ENCODE measurements around the gene TDG.

DNA sequence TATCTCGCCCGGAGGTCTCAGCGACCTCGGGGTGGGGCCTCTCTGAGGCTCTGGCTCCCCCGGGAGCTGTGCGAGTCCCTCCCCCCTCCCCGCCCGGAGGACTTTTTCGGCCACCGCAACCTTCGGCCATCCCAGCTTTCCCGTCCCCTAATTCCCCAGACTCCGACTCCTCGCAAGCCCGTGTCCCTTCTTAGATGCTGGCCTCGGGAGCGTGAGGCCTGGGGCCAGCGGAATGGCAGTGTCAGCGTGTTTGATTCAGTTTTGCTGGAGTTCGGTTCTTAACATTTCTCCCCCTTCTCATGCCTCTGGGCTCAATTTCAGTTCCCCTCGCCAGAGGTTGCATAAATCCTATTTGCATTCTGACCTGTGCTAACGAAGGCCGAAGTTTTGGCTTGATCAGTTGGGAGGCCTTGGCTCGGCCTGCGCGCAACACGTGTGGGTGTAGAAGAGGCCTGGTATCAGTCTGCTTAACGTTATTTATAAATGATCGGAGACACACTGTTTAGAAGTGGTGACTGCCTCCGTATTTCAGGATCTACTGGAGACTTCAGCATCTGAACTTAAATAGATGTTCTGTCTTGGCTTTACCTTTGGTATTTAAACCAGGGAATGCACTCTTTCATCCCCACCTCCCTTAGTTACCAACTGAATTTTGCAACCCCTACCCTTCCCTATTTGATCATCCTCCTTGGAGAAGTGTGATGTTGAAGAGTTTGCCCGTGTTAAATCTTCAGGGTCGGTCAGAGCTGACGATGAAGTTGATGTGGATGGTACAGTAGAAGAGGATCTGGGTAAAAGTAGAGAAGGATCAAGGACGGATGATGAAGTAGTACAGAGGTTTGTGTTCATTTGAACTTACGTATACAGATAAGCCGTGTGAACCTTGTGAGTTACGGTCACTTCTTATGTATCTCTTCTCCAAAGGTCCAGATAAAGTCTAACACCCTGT lies 34.6 kb upstream of the TDG start:
- TF ChIP-seq, protein P1, sequence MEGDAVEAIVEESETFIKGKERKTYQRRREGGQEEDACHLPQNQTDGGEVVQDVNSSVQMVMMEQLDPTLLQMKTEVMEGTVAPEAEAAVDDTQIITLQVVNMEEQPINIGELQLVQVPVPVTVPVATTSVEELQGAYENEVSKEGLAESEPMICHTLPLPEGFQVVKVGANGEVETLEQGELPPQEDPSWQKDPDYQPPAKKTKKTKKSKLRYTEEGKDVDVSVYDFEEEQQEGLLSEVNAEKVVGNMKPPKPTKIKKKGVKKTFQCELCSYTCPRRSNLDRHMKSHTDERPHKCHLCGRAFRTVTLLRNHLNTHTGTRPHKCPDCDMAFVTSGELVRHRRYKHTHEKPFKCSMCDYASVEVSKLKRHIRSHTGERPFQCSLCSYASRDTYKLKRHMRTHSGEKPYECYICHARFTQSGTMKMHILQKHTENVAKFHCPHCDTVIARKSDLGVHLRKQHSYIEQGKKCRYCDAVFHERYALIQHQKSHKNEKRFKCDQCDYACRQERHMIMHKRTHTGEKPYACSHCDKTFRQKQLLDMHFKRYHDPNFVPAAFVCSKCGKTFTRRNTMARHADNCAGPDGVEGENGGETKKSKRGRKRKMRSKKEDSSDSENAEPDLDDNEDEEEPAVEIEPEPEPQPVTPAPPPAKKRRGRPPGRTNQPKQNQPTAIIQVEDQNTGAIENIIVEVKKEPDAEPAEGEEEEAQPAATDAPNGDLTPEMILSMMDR (IDR thresholded peaks at IDR 0.05; ENCODE audit: extremely low read depth in 1 of 2, insufficient read depth in 1 of 2, low read depth in 1 of 2, low read length in 2 of 2), result no peak
- TF ChIP-seq POLR2AphosphoS5 (IDR thresholded peaks at IDR 0.05; ENCODE audit: insufficient read depth, low read depth, low read length) (no peak), EZH2 (IDR thresholded peaks at IDR 0.05; ENCODE audit: borderline replicate concordance, low read depth, low read length, severe bottlenecking) (no peak)

Measured in endothelial cell of umbilical vein (primary cell).